IPS DF 6.9 (cell line): ENCODE data around the gene MRPL57.
"Not testable (repeated sequence)": the region's sequence is repeated elsewhere in the genome, so short reads cannot be mapped to it uniquely, and the experiment has no call there.

Experiments
- DNase-seq: peaks from one replicate; pipeline ENCODE4 v3.0.0-alpha.2; 2013; ENCODE audit warnings: low read depth, low spot score
- H3K27ac ChIP-seq: one replicate; pipeline ENCODE4 v1.5.1; 2013; ENCODE audit warnings: low read length, control low read depth
- H3K27me3 ChIP-seq: 2 replicates; pipeline ENCODE4 v1.6.1; 2013; ENCODE audit warnings: mild to moderate bottlenecking, low read length; ENCODE audit not compliant: control insufficient read depth, insufficient read depth
- H3K36me3 ChIP-seq: 2 replicates; pipeline ENCODE4 v1.6.1; 2013; ENCODE audit warnings: low read length; ENCODE audit not compliant: control insufficient read depth, insufficient read depth
- H3K4me1 ChIP-seq: 2 replicates; pipeline ENCODE4 v1.6.1; 2013; ENCODE audit warnings: low read length; ENCODE audit not compliant: control insufficient read depth, insufficient read depth
- H3K4me3 ChIP-seq: 2 replicates; pipeline ENCODE4 v1.5.1; 2013; ENCODE audit warnings: mild to moderate bottlenecking, low read length
- H3K9me3 ChIP-seq: 2 replicates; pipeline ENCODE4 v1.6.1; 2013; ENCODE audit warnings: low read length, inconsistent platforms; ENCODE audit not compliant: control insufficient read depth, insufficient read depth
- WGBS: extraction: QIAGEN DNeasy Blood & Tissue Kit; methylation state at CpG from one replicate; pipeline ENCODE4 v1.1.7; 2013; ENCODE audit warnings: mixed read lengths, missing lambda C conversion rate; ENCODE audit not compliant: insufficient read length, insufficient coverage; 5-methylcytosine and 5-hydroxymethylcytosine counted together

MRPL57 gene

DNA sequence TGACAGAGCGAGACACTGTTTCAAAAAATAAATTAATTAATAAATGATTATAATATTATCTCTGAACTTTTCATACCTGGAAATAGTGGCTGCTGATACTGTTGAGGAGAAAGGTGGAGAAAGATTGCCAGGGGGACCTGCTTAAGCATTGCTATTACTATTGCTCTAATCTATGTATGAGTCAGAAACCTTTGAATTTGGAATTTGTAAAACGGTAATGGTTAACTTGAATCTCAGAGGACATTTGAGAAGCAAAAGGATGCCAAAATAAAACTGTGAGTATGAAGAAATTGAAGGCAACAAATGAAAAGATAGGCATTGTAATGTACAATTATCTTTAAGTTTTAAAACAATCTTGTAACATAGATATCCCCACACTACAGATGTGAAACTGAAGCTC is 5.2 kb downstream of the MRPL57 start:
- DNase-seq = no peak
- H3K36me3 ChIP-seq = no peaks in the 10 kb centered on the region
- H3K4me1 ChIP-seq = no peaks in the 10 kb centered on the region
- H3K9me3 ChIP-seq = no peaks in the 10 kb centered on the region
- no peaks in the 10 kb centered on the region for H3K27me3 ChIP-seq
- no CpG with 5 or more reads among the region's 2 CpGs for WGBS
- no peak overlapping the region for H3K27ac ChIP-seq
- H3K4me3 ChIP-seq = no peak overlapping the region

DNA sequence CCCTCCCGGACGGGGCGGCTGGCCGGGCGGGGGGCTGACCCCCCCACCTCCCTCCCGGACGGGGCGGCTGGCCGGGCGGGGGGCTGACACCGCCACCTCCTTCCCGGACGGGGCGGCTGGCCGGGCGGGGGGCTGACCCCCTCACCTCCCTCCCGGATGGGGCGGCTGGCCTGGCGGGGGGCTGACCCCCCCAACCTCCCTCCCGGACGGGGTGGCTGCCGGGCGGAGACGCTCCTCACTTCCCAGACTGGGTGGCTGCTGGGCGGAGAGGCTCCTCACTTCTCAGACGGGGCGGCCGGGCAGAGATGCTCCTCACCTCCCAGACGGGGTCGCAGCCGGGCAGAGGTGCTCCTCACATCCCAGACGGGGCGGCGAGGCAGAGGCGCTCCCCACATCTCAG is 10.0 kb downstream of the MRPL57 start:
- WGBS = no CpG with 5 or more reads among the region's 35 CpGs
- H3K4me1 ChIP-seq, H3K9me3 ChIP-seq, H3K27ac ChIP-seq, H3K4me3 ChIP-seq, H3K27me3 ChIP-seq, DNase-seq, H3K36me3 ChIP-seq: not testable (repeated sequence)

DNA sequence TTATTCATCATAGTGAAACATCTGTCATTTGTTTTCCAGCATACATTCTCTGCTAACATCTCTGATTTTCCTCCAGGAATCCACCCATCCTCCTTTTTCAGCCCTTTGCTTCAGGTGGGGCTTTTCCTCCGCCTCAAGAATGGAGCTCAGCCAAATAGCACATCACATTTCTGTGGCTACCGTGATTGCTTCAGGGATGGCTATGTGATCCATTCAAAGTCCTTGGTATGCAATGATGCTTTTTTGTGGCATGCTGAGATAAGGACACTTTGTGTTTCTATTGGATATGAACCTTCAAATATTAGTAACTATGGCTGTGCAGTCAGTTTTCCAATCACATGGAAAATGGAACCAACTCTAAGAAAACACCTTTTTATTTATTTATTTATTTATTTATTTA is 18.3 kb downstream of the MRPL57 start:
- H3K27me3 ChIP-seq, H3K9me3 ChIP-seq, H3K27ac ChIP-seq, DNase-seq, H3K4me3 ChIP-seq, H3K4me1 ChIP-seq, H3K36me3 ChIP-seq: not testable (repeated sequence)
- WGBS = no CpG with 5 or more reads among the region's 2 CpGs

DNA sequence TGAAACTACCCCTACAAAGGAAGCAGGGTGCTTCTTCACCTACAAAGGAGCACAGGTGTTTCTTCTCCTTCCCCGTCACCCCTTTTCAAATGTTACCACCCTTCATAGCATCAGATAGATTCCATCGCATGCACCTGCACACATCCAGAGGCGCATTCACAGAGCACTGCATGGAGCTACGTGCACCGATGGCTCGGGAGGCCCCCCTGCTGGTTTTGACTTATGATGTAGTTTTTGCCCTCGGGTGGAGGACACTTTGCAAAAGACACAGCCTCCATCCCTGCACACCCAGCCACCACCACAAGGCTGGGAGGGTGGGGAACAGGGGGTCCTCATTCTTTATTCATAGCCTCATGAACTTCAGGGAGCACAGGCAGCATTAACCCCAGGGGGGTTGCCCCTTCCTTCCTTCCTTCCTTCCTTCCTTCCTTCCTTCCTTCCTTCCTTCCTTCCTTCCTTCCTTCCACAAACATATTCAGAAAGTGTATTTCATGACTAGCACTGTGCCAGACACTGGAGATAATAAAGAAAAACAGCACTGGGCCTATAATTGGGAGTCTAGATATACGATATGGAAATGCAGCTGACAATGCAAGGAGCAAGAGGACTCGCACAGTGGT is 21.3 kb downstream of the MRPL57 start:
- not testable (repeated sequence) for H3K27me3 ChIP-seq, H3K4me1 ChIP-seq, H3K9me3 ChIP-seq, H3K4me3 ChIP-seq, H3K27ac ChIP-seq, DNase-seq, H3K36me3 ChIP-seq
- no CpG with 5 or more reads among the region's 9 CpGs for WGBS

DNA sequence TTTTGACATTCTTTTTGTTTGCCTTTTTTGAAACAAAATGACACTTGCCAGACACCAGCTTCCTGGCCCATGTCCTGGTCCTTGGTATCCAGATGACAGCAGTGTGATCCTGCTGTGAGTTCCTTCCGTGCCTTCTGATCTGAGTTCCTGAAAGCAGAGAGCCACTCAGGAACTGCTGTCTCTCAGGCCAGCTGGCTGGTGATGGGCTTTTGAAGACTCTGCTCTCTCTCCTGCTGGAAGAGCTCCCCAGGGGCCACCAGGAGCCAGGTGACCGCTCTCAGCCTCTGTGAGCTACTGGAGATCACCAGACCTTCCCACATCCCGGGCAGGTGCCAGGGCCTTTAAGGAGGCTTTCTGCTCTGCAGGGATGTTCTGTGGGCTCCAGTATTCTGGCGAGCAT is 21.9 kb downstream of the MRPL57 start:
- not testable (repeated sequence) for H3K9me3 ChIP-seq, H3K4me3 ChIP-seq, H3K27me3 ChIP-seq, DNase-seq, H3K4me1 ChIP-seq, H3K27ac ChIP-seq, H3K36me3 ChIP-seq
- no CpG with 5 or more reads among the region's 4 CpGs for WGBS

DNA sequence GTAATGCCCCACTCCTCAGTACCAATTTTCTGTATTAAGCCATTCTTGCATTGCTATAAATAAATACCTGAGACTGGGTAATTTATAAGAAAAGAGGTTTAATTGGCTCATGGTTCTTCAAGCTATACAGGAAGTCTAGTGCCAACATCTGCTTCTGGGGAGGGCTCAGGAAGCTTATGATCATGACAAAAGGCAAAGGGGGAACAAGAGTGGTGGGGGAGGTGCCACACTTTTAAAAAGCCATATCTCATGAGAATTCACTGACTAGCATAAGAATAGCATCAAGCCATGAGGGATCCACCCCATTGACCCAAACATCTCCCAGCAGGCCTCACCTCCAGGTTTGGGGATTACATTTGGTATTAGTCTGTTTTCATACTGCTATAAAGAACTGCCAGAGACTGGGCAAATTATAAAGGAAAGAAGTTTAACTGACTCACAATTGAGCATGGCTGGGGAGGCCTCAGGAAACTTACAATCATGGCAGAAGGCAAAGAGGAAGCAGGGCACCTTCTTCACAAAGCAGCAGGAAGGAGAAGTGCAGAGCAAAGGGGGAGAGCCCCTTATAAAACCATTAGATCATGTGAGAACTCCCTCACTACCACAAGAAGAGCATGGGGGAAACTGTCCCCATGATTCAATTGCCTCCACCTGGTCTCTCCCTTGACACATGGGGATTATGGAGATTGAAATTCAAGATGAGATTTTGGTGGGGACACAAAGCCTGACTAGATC is 25.2 kb downstream of the MRPL57 start:
- not testable (repeated sequence) for H3K27ac ChIP-seq, H3K27me3 ChIP-seq, H3K9me3 ChIP-seq, H3K4me1 ChIP-seq, H3K4me3 ChIP-seq, H3K36me3 ChIP-seq, DNase-seq

DNA sequence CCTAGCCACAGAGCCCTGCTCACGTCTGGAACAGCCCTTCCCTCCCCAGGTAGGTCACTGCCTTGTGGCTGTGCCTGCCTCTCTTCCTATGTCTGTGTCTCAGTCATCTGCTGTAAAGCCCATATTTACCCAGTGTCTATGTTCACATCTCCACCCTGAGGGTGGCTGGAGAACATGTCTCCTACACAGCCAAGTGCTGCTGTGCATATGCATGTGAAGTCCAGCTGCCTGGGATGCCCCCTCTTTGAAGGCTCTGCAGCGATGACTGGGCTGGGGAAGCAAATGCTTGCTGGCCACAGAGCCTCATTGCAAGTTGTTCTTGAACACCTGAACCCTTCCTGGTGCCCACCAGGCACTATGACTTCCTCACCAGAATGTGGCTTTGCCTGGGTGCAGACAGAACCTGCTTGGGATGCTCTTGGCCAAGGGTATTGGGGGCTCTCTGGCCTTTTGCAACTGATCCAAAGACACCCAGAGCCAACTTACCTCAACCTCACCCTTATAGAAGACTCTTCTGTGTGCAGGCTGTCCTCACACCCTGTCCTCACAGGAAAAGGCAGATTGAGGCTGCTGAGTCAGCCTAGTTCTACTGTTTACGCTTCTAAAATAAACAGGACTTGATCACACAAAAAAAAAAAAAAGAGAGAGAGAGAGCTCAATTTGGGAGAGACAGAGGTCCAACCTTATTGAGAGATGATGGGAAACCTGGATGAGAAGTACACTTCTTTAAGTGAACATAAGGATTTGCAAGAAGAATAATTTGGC is 26.5 kb downstream of the MRPL57 start:
- Histone ChIP-seq H3K27me3 (no peaks in the 10 kb centered on the region), H3K36me3 (no peaks in the 10 kb centered on the region), H3K4me3 (no peak overlapping the region), H3K27ac (no peak overlapping the region), H3K9me3 (peaks cover 3% of the 10 kb centered on the region; the same call in 1 of the 2 replicates), H3K4me1 (no peaks in the 10 kb centered on the region)
- DNase-seq = no peak
- WGBS = no CpG with 5 or more reads among the region's 3 CpGs

DNA sequence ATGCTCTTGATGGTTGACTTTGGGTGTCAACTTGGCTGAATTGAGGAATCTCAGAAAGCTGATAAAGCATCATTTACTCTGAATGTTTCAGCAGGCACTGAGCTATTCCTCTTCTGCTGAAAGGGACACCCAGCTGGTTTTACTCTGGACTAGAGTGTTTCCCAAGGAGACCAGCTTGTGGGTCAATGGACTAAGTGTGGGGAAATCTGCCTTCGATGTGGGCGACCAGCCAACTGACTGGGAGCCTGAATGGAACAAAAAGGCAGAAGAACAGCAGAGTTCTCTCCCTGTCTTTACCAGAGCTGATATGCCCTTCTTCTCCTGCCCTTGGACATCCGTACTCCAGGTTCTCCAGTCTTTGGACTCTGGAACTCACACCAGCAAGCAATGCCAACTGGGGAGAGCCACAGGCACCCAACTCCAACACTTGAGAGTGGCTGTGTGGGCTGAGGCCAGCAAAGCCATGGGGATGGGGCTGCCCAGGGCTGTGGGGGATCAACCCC is 32.2 kb downstream of the MRPL57 start:
- H3K4me1 ChIP-seq = no peaks in the 10 kb centered on the region
- DNase-seq = no peak
- H3K27me3 ChIP-seq = no peaks in the 10 kb centered on the region
- H3K36me3 ChIP-seq = no peaks in the 10 kb centered on the region
- whole genome bisulfite sequencing = no CpG with 5 or more reads among the region's 3 CpGs
- H3K9me3 ChIP-seq = no peaks in the 10 kb centered on the region
- H3K4me3 ChIP-seq = no peak overlapping the region
- H3K27ac ChIP-seq = no peak overlapping the region

DNA sequence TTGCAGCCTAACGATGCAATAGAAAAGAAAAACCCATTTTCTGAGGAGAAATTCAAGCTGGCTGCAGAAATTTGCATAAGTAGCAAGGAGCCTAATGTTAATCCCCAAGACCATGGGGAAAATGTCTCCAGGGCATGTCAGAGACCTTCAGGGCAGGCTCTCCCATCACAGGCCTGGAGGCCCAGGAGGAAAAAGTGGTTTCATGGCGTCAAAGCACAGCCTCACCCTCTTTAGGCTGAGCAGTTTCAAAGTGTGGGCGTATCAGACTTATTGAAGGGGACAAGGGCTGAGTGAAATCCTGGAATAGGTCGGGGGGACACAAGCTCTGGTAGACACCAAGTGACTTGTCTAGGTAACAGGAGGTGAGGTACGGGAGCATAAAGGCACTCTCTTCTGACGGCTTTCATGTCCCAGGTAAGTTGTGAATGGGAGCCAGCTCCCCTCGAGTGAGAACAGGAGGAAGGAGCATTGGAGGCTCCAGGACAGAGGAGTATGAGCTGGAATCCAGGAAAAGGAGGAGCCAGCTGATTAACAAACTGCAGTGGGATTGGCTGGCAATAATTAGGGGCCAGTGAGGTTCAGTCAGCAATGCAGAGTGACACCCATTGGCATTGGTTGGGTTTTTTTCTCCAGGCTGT is 35.8 kb downstream of the MRPL57 start:
- Histone ChIP-seq H3K36me3 (no peaks in the 10 kb centered on the region), H3K4me1 (no peaks in the 10 kb centered on the region), H3K9me3 (no peaks in the 10 kb centered on the region), H3K27ac (no peak overlapping the region), H3K27me3 (no peaks in the 10 kb centered on the region), H3K4me3 (no peak overlapping the region)
- DNase-seq = no peak
- WGBS = no CpG with 5 or more reads among the region's 7 CpGs

DNA sequence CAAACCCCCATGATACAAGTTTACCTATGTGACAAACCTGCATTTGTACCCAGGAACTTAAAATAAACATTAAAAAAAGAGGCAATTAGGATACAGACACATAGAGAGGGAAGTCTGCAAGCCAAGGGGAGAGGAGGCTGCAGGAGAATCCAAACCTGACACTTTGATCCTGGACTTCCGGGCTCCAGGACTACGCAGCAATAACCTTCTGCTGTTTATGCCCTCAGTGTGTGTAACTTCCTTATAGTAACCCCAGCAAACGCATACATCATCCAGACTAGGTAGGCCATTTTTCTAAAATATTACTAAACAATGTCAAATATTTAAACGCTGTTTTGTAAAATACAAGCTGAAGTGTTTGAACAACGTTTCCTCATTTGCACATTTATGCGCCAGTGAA is 39.0 kb downstream of the MRPL57 start:
- WGBS = no CpG with 5 or more reads among the region's 6 CpGs
- H3K9me3 ChIP-seq, H3K27me3 ChIP-seq: not testable (repeated sequence)

More for the DNA sequence above, 39.0 kb downstream of the MRPL57 start:
- not testable (repeated sequence) for H3K36me3 ChIP-seq, H3K4me1 ChIP-seq, H3K27ac ChIP-seq, H3K4me3 ChIP-seq, DNase-seq
